T-helper 9 cell (primary cell): ENCODE results near the gene ERP44.
A peak's percentile ranks its signal among the peaks of the same experiment; 100 is the strongest.
"Not testable (repeated sequence)": the region's sequence is repeated elsewhere in the genome, so short reads cannot be mapped to it uniquely, and the experiment has no call there.

Experiments
- DNase-seq: peaks from one replicate; pipeline ENCODE4 v3.0.0-alpha.2; 2020

ERP44 gene

GRCh38 chr9:100064872-100065581 lies 33.8 kb downstream of the ERP44 start:
- no peak for DNase-seq

- DNase-seq = no peak
Observed at GRCh38 chr9:100063185-100063584, 35.6 kb downstream of the ERP44 start.

GRCh38 chr9:100062683-100063082 lies 36.1 kb downstream of the ERP44 start:
- DNase-seq = not testable (repeated sequence)

GRCh38 chr9:100058699-100059579 lies 39.9 kb downstream of the ERP44 start:
- no peak for DNase-seq

- DNase-seq = no peak
Observed at GRCh38 chr9:100057624-100058023, 41.2 kb downstream of the ERP44 start.

GRCh38 chr9:100056561-100056960 lies 42.2 kb downstream of the ERP44 start:
- no peak for DNase-seq

- no peak for DNase-seq
Observed at GRCh38 chr9:100052375-100052774, 46.4 kb downstream of the ERP44 start.

- DNase-seq = no peak
Observed at GRCh38 chr9:100049551-100049950, 49.2 kb downstream of the ERP44 start.

- no peak for DNase-seq
Observed at GRCh38 chr9:100038472-100038871, 60.3 kb downstream of the ERP44 start.

- DNase-seq = no peak
Observed at GRCh38 chr9:100033877-100034551, 64.8 kb downstream of the ERP44 start.

GRCh38 chr9:100030548-100030947 lies 68.3 kb downstream of the ERP44 start:
- DNase-seq = no peak

- DNase-seq = no peak
Observed at GRCh38 chr9:100029251-100029650, 69.5 kb downstream of the ERP44 start.

GRCh38 chr9:100028201-100028784 lies 70.5 kb downstream of the ERP44 start:
- peak; percentile 47 for DNase-seq

- no peak for DNase-seq
Observed at GRCh38 chr9:100027543-100027942, 71.3 kb downstream of the ERP44 start.

- DNase-seq = no peak
Observed at GRCh38 chr9:100021931-100022330, 76.9 kb downstream of the ERP44 start.

- DNase-seq = no peak
Observed at GRCh38 chr9:100020121-100020795, 78.5 kb downstream of the ERP44 start.

GRCh38 chr9:100019541-100019940 lies 79.3 kb downstream of the ERP44 start:
- DNase-seq = no peak

- no peak for DNase-seq
Observed at GRCh38 chr9:100014846-100015245, 84.0 kb downstream of the ERP44 start.

GRCh38 chr9:100013573-100013972 lies 85.2 kb downstream of the ERP44 start:
- DNase-seq = no peak

- DNase-seq = no peak
Observed at GRCh38 chr9:100012279-100012678, 86.5 kb downstream of the ERP44 start.

- peak; percentile 14 for DNase-seq
Observed at GRCh38 chr9:100011062-100011681, 87.6 kb downstream of the ERP44 start.

- DNase-seq = no peak
Observed at GRCh38 chr9:99999797-100000196, 99.0 kb downstream of the ERP44 start.
